Panc1 (cell line): ENCODE results near the gene JHY. TPM values are rescaled to one million over a fixed set of nuclear protein-coding genes. Genes with fewer than 3 reads are reported as not detected.

Experiments
- ATAC-seq: fragments of 200-7000 bp; cut with Tn5 transposase; 2 replicates; pipeline ENCODE4 v1.9.1; 2020; ENCODE audit warnings: mild to moderate bottlenecking, moderate library complexity
- BruUV-seq: library from RNA; stranded (reverse); fragments of 400-500 nt; replicated peaks from 2 replicates; lab custom pipeline; 2021; lab: Mats Ljungman, UMichigan
- CTCF ChIA-PET: fragments of 300-600 bp; sonication (Branson Sonifier 250); formaldehyde crosslinking; loops from one replicate; lab custom pipeline; 2022; ENCODE audit warnings: antibody characterized with exemption; lab: Charles Lee
- POLR2A ChIA-PET: fragments of 300-600 bp; sonication (Branson Sonifier 250); formaldehyde crosslinking; loops from one replicate; lab custom pipeline; 2022; ENCODE audit warnings: antibody characterized with exemption; lab: Charles Lee
- DNase-seq: peaks from one replicate; pipeline ENCODE4 v3.0.0-alpha.2; 2010; ENCODE audit warnings: low read depth, low spot score
- H3K27ac ChIP-seq: 2 replicates; pipeline ENCODE4 v1.5.1; 2011; ENCODE audit warnings: mild to moderate bottlenecking, low read length, inconsistent platforms
- H3K27me3 ChIP-seq: fragments of 200-500 bp; sonication (Bioruptor generic); 2 replicates; pipeline ENCODE4 v1.6.0; 2014; ENCODE audit warnings: low read length, inconsistent platforms; ENCODE audit not compliant: control insufficient read depth, insufficient read depth
- H3K36me3 ChIP-seq: fragments of 200-500 bp; sonication (Bioruptor generic); 2 replicates; pipeline ENCODE4 v1.5.1; 2014; ENCODE audit warnings: inconsistent platforms, mild to moderate bottlenecking, low read length, moderate library complexity; ENCODE audit not compliant: control insufficient read depth, insufficient read depth
- H3K4me1 ChIP-seq: 2 replicates; pipeline ENCODE4 v1.5.1; 2011; ENCODE audit warnings: inconsistent platforms, mild to moderate bottlenecking, low read length, moderate library complexity; ENCODE audit not compliant: control insufficient read depth, insufficient read depth
- H3K4me3 ChIP-seq, 2 experiments: 2 replicates each; pipeline ENCODE4 v1.5.1; 2011 to 2012; ENCODE audit warnings: low read depth in 2 of 2, low read length in 2 of 2, mild to moderate bottlenecking in 2 of 2, inconsistent platforms in 1 of 2, moderate library complexity in 1 of 2
- H3K9me3 ChIP-seq: fragments of 200-500 bp; sonication (Bioruptor generic); 2 replicates; pipeline ENCODE4 v1.5.1; 2014; ENCODE audit warnings: low read depth, mild to moderate bottlenecking, inconsistent platforms, low read length, moderate library complexity; ENCODE audit not compliant: control insufficient read depth, insufficient read depth
- CTCF ChIP-seq: fragments of 450-650 bp; IDR thresholded peaks from 2 replicates; pipeline ENCODE4 v1.5.1; 2017; ENCODE audit warnings: mild to moderate bottlenecking
- POLR2AphosphoS5 ChIP-seq: IDR thresholded peaks from 2 replicates; pipeline ENCODE4 v1.6.1; 2012; ENCODE audit warnings: mild to moderate bottlenecking, low read depth, low read length, moderate library complexity
- REST ChIP-seq, 2 experiments: IDR thresholded peaks; 2 replicates each; pipeline ENCODE4 v1.6.1; 2011 to 2012; ENCODE audit warnings: low read depth in 2 of 2, control low read depth in 1 of 2, low read length in 1 of 2, mild to moderate bottlenecking in 1 of 2, moderate library complexity in 1 of 2; ENCODE audit not compliant: insufficient read depth in 1 of 2
- SIN3A ChIP-seq: IDR thresholded peaks from 2 replicates; pipeline ENCODE4 v1.6.1; 2012; ENCODE audit warnings: low read depth, mild to moderate bottlenecking, low read length, moderate library complexity, borderline replicate concordance; ENCODE audit not compliant: insufficient read depth
- TCF7L2 ChIP-seq: IDR thresholded peaks from 2 replicates; pipeline ENCODE4 v1.6.1; 2011; ENCODE audit warnings: mild to moderate bottlenecking, low read depth, low read length, inconsistent platforms
- in situ Hi-C: cut with HindIII; loops from 2 replicates; pipeline ENCODE4 v1.10.0; 2016; ENCODE audit warnings: low sequenced_read_pairs, low pct_unique_long_range_greater_than_20kb
- intact Hi-C: fragments of 100-400 bp; cut with micrococcal nuclease; formaldehyde crosslinking; loops from one replicate; pipeline ENCODE4 v1.10.0; 2022; ENCODE audit not compliant: unreplicated experiment
- total RNA-seq: library from RNA; stranded (reverse); gene quantifications from one replicate; pipeline ENCODE4 v1.2.1, GENCODE V29; 2021; ENCODE audit not compliant: unreplicated experiment

JHY gene
- total RNA-seq, 1 experiment from 2014 or later: 10.1 TPM

- intact Hi-C loops: no loop called here
- H3K9me3 ChIP-seq: no peaks in the 10 kb centered on the region
- no peaks in the 10 kb centered on the region for H3K36me3 ChIP-seq
- CTCF ChIA-PET: interaction anchor here (0.6 kb wide), 1 partner anchor 92 kb away, joined by 4 read pairs; no protein-coding TSS in a partner anchor
- H3K27ac ChIP-seq: no peak overlapping the region
- DNase-seq (no peak), ATAC-seq (no peak)
- no peaks in the 10 kb centered on the region for H3K27me3 ChIP-seq
- no TSS peak for BruUV-seq
- TF ChIP-seq CTCF (no peak), SIN3A (no peak), POLR2AphosphoS5 (no peak), REST (IDR thresholded peaks at IDR 0.05; ENCODE audit: insufficient read depth in 1 of 2, low read depth in 2 of 2, low read length in 1 of 2) (no peak), TCF7L2 (no peak)
- H3K4me3 ChIP-seq: no peak overlapping the region
- no peaks in the 10 kb centered on the region for H3K4me1 ChIP-seq
- in situ Hi-C loops: no loop called here
- POLR2A ChIA-PET: no interaction called here
Measured at GRCh38 chr11:122933416-122933815, 50.9 kb downstream of the JHY start.

- H3K27ac ChIP-seq: no peak overlapping the region
- in situ Hi-C loops (no loop called here), intact Hi-C loops (no loop called here)
- no peaks in the 10 kb centered on the region for H3K4me1 ChIP-seq
- no peak overlapping the region for H3K4me3 ChIP-seq
- ATAC-seq (no peak), DNase-seq (no peak)
- ChIA-PET POLR2A (no interaction called here), CTCF (no interaction called here)
- H3K36me3 ChIP-seq: no peaks in the 10 kb centered on the region
- TF ChIP-seq CTCF (no peak), POLR2AphosphoS5 (no peak), SIN3A (no peak), REST (IDR thresholded peaks at IDR 0.05; ENCODE audit: insufficient read depth in 1 of 2, low read depth in 2 of 2, low read length in 1 of 2) (no peak), TCF7L2 (no peak)
- no peaks in the 10 kb centered on the region for H3K27me3 ChIP-seq
- no TSS peak for BruUV-seq
- no peaks in the 10 kb centered on the region for H3K9me3 ChIP-seq
Measured at GRCh38 chr11:122937983-122938382, 55.4 kb downstream of the JHY start.
